HUES48 (cell line): ENCODE results near the gene FTSJ1.

Experiments used
- H3K27ac ChIP-seq: one replicate; pipeline ENCODE4 v1.7.0; 2013; ENCODE audit warnings: low read depth, low read length, inconsistent platforms
- H3K27me3 ChIP-seq: 2 replicates; pipeline ENCODE4 v1.6.1; 2013; ENCODE audit warnings: mild to moderate bottlenecking, low read length; ENCODE audit not compliant: control insufficient read depth, insufficient read depth
- H3K36me3 ChIP-seq: 2 replicates; pipeline ENCODE4 v1.6.1; 2013; ENCODE audit warnings: low read length; ENCODE audit not compliant: control insufficient read depth, insufficient read depth
- H3K4me1 ChIP-seq: 2 replicates; pipeline ENCODE4 v1.6.1; 2013; ENCODE audit warnings: mild to moderate bottlenecking, low read length; ENCODE audit not compliant: control insufficient read depth, insufficient read depth
- H3K4me3 ChIP-seq: 2 replicates; pipeline ENCODE4 v1.5.1; 2013; ENCODE audit warnings: mild to moderate bottlenecking, low read depth, low read length
- H3K9ac ChIP-seq: 2 replicates; pipeline ENCODE4 v1.6.1; 2013; ENCODE audit warnings: mild to moderate bottlenecking, low read depth, low read length, moderate library complexity
- H3K9me3 ChIP-seq: 2 replicates; pipeline ENCODE4 v1.6.1; 2013; ENCODE audit warnings: low read length; ENCODE audit not compliant: control insufficient read depth, insufficient read depth

Gene FTSJ1

DNA sequence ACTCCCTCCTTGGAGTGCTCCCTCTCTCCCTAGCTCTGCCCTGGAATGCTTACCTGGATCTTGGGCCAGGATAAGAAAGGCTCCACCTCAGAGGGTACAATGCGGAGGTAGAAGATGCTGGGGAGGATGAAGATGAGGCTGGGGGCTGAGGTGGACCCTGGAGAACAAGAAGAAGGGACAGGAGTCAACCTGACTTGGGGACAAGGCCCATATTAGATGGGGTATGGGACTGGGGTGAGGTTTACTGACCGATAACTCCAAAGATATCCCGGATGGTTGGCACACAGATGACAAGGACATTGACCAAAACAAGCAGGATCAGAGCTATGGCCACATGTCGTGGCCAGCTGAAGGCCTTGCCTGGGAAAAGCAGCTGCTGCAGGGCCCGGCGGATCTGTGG is 16.5 kb upstream of the FTSJ1 start:
- no peak overlapping the region for H3K4me3 ChIP-seq
- H3K9ac ChIP-seq, result no peak overlapping the region
- H3K9me3 ChIP-seq, result peaks cover 39% of the 10 kb centered on the region
- no peaks in the 10 kb centered on the region for H3K27me3 ChIP-seq
- no peaks in the 10 kb centered on the region for H3K4me1 ChIP-seq
- no peak overlapping the region for H3K27ac ChIP-seq
- peaks cover 25% of the 10 kb centered on the region for H3K36me3 ChIP-seq

DNA sequence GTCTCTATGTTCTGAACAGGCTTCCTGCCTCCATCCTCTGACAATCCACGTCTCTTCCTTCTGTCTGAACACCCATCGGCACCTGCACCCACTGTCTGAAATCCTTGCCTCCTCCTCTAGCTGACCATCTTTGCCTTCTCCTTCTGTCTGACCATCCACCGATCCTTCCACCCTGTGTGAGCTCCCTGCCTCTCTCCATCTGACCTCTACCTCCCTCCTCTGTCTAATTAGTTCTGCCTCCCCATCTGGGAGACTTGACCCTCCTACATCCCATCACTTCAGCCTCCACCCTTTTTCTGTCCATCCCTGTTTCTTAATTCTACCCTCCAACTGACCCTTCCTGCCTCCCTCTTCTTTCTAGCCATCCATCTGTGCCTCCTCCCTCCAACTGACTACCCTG is 16.0 kb upstream of the FTSJ1 start:
- Histone ChIP-seq H3K9ac (no peak overlapping the region), H3K27ac (no peak overlapping the region), H3K4me3 (no peak overlapping the region), H3K4me1 (no peaks in the 10 kb centered on the region), H3K36me3 (peaks cover 25% of the 10 kb centered on the region), H3K9me3 (peaks cover 38% of the 10 kb centered on the region), H3K27me3 (no peaks in the 10 kb centered on the region)

- H3K4me1 ChIP-seq, result no peaks in the 10 kb centered on the region
- H3K9ac ChIP-seq, result no peak overlapping the region
- H3K4me3 ChIP-seq, result no peak overlapping the region
- H3K27me3 ChIP-seq, result no peaks in the 10 kb centered on the region
- no peak overlapping the region for H3K27ac ChIP-seq
- H3K9me3 ChIP-seq, result peaks cover 44% of the 10 kb centered on the region
- H3K36me3 ChIP-seq, result peaks cover 28% of the 10 kb centered on the region
Measured at GRCh38 chrX:48460606-48461005, 15.4 kb upstream of the FTSJ1 start.

DNA sequence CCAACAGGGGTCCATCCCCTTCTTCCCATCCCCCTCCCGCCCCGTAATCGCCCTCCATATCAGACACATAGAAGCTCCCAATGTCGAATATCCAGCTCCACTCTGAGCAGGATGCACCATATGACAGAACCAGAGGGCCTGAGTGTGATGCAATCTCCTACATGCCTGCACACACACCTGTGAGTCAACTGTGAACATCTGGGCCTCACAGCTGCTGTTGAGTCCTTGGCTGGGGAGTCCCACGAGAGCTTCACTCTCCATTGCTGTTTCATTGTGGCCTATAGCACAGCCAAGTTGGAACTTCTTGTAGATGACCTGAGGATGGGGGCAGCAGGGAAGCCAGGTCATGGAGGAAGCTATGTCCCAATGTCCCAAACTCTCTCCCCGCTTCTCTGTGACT is 14.2 kb upstream of the FTSJ1 start:
- no peaks in the 10 kb centered on the region for H3K4me1 ChIP-seq
- peaks cover 30% of the 10 kb centered on the region for H3K36me3 ChIP-seq
- H3K27me3 ChIP-seq, result no peaks in the 10 kb centered on the region
- no peak overlapping the region for H3K27ac ChIP-seq
- H3K4me3 ChIP-seq, result no peak overlapping the region
- peaks cover 42% of the 10 kb centered on the region for H3K9me3 ChIP-seq
- no peak overlapping the region for H3K9ac ChIP-seq

GRCh38 chrX:48465336-48465933 is 10.6 kb upstream of the FTSJ1 start:
- Histone ChIP-seq H3K27ac (no peak overlapping the region), H3K4me3 (no peak overlapping the region), H3K36me3 (peaks cover 16% of the 10 kb centered on the region)

GRCh38 chrX:48466696-48467095 is 9.3 kb upstream of the FTSJ1 start:
- peaks cover 37% of the 10 kb centered on the region; the same call in 1 of the 2 replicates for H3K9me3 ChIP-seq
- H3K4me3 ChIP-seq, result no peak overlapping the region
- H3K9ac ChIP-seq, result no peak overlapping the region
- no peak overlapping the region for H3K27ac ChIP-seq
- H3K4me1 ChIP-seq, result 0 out of 2 replicates have a peak, but pooled peaks cover 7% of the 10 kb centered on the region
- peaks cover 14% of the 10 kb centered on the region for H3K36me3 ChIP-seq
- no peaks in the 10 kb centered on the region; the same call in 1 of the 2 replicates for H3K27me3 ChIP-seq

More at GRCh38 chrX:48465336-48465933, 10.6 kb upstream of the FTSJ1 start:
- H3K4me1 ChIP-seq, result 0 out of 2 replicates have a peak, but pooled peaks cover 7% of the 10 kb centered on the region
- H3K9ac ChIP-seq, result no peak overlapping the region
- no peaks in the 10 kb centered on the region; the same call in 1 of the 2 replicates for H3K27me3 ChIP-seq
- peaks cover 33% of the 10 kb centered on the region for H3K9me3 ChIP-seq

GRCh38 chrX:48467281-48467761 is 8.7 kb upstream of the FTSJ1 start:
- Histone ChIP-seq H3K4me3 (peak overlapping the region; percentile 70), H3K4me1 (0 out of 2 replicates have a peak, but pooled peaks cover 7% of the 10 kb centered on the region), H3K36me3 (peaks cover 9% of the 10 kb centered on the region; the same call in 1 of the 2 replicates), H3K9ac (no peak overlapping the region), H3K27ac (no peak overlapping the region), H3K27me3 (no peaks in the 10 kb centered on the region; the same call in 1 of the 2 replicates), H3K9me3 (peaks cover 37% of the 10 kb centered on the region; the same call in 1 of the 2 replicates)

GRCh38 chrX:48468247-48468671 is 7.7 kb upstream of the FTSJ1 start:
- H3K4me3 ChIP-seq, result peak overlapping the region; percentile 70
- H3K9ac ChIP-seq, result no peak overlapping the region
- no peaks in the 10 kb centered on the region; the same call in 1 of the 2 replicates for H3K27me3 ChIP-seq
- H3K36me3 ChIP-seq, result peaks cover 4% of the 10 kb centered on the region; the same call in 1 of the 2 replicates
- peaks cover 15% of the 10 kb centered on the region for H3K4me1 ChIP-seq
- H3K9me3 ChIP-seq, result peaks cover 42% of the 10 kb centered on the region; the same call in 1 of the 2 replicates
- H3K27ac ChIP-seq, result no peak overlapping the region

DNA sequence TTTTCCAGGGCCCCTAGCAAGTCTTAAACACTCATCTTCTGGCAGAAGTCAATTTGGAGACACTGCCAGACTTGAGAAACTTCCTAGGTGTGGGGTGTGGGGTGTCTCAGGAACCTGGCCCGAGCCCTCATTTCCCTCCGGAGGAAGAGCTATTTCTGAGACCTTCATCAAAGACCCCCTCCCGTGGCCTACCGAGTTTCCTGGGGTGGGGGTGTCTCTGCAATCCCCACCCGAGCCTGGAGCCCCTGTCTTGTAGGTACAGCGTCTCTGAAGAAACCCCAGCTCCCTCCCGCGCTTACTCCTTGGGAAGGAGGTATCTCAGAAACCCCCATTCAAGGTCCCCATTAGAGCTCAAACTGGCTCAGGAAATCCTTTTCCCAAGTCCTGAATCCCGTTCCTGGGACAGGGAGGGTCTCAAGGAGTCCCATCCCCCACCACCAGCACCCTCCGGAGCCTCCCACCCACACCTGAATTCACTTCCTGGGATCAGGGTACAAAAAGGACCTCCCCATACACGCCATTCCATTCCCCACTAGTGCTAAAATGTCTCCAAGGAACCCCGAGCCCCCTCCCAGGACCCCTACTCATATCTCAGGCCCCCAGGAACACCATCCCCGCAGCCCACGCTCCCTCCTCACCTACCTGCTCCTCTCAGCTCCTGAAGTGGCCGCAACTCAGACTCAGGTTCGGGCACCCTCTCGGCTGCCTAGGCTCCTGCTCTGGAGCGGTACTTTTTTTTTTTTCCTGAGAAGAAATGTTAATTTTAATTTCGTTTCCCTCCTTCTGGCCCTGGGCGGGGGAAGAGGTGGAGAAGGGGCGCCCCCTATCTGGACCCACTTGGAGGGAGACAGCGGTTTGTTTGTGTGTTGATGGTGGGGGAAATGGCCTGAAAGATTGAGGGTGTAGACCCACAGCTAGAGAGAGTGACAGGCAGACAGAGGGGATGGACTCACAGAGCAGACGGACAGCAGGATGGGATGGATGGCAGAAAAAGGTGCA is 7.0 kb upstream of the FTSJ1 start:
- Histone ChIP-seq H3K9me3 (peaks cover 40% of the 10 kb centered on the region; the same call in 1 of the 2 replicates), H3K4me1 (peaks cover 19% of the 10 kb centered on the region), H3K27ac (no peak overlapping the region), H3K4me3 (peak overlapping the region; percentile 70), H3K36me3 (peaks cover 4% of the 10 kb centered on the region; the same call in 1 of the 2 replicates), H3K27me3 (no peaks in the 10 kb centered on the region; the same call in 1 of the 2 replicates), H3K9ac (peak overlapping the region; percentile 35; the same call in 1 of the 2 replicates)

DNA sequence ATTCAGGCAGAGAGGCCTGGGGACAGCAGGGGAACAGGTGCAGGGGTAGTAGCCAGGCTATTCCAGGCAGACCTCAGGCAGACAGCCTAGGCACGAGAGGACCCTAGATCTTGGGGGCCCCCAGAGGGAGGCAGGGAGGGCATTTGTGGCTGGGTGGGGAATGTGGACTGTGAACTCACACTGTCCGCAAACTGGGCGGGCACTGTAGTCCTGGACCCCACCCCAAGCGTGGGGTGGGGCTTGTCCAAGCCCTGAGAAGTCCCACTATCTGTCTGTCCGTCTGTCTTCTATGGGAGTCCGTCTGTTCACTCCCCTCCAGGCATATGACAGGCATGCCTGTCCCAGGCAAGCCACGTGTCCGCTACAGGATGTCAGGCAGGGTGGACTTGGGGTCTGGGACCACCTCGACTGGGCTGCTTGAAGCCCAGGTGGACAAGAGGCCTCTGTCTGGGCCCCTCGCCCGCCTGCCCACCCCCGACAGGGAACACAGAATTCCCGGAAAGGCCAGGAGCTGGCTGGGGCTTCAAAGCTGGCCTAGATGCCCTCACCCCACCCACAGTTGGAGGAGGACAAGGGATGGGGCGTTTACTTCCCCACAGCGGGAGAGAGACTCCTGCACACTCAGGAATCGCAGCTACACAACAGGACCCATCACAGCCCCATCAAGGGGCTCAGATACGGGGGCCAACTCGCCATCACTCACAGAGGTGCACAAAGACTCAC is 5.7 kb upstream of the FTSJ1 start, which contains the start of gene SLC38A5:
TSS of gene SLC38A5 (minus strand) at position 151 of the 723 bp plus-strand sequence. CDS start 2,336 bp downstream, outside the sequence.
- Histone ChIP-seq H3K4me1 (peaks cover 19% of the 10 kb centered on the region), H3K27ac (no peak within 1 kb of the TSS), H3K9ac (peak within 1 kb of the TSS; percentile 35; the same call in 1 of the 2 replicates), H3K9me3 (peaks cover 34% of the 10 kb centered on the region; the same call in 1 of the 2 replicates), H3K27me3 (no peaks in the 10 kb centered on the region; the same call in 1 of the 2 replicates), H3K36me3 (peaks cover 4% of the 10 kb centered on the region; the same call in 1 of the 2 replicates), H3K4me3 (peak within 1 kb of the TSS; percentile 70)
